ENCODE measurements around the gene DYNAP. TPM values are rescaled to one million over a fixed set of nuclear protein-coding genes. Genes with fewer than 3 reads are reported as not detected.

The DYNAP gene
- total RNA-seq, 1 experiment from 2014 or later: not detected

DNA sequence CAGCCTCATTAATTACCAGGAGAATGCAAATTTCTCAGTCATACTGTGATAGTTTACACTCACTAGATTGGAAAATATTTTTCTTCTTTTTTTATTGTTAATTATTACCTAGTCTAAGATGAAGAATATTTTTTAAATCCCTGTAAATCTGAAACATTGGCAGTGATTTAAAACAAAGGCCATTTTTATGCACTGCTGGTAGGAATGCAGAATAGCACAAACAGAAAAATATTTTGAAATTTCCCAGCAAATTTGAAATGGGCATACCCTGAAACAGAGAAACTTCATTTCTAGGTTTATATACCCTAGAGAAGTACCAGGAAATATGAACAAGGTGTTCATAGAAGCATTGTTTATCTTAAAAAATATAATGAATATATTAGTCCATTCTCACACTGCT, 31.0 kb downstream of the DYNAP start:
- no peak for DNase-seq (ENCODE audit: low read depth)
- in situ Hi-C loops (cut with HindIII; ENCODE audit: low pct_unique_long_range_greater_than_20kb, low sequenced_read_pairs): no loop called here

DNA sequence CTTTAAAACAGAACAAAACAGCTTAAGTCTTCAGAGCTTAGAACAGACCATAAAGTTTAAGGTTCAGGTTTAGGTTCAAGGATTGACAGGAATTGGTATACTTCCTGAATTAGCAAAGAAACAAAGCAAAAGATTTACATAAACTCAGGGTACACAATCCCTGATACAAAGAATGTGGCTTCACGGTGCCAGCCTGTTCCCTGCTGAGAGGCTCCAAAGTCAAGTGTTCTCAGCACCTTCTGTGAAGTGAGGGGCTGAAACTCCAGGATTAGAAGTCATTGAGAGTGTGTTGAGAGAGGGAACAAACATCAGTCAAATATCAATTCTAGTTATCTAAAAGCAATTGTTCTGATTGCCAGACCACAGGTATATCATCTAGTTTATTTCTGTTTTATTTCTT, 35.7 kb downstream of the DYNAP start:
- DNase-seq (ENCODE audit: low read depth): no peak
- in situ Hi-C loops (cut with HindIII; ENCODE audit: low pct_unique_long_range_greater_than_20kb, low sequenced_read_pairs): no loop called here

DNA sequence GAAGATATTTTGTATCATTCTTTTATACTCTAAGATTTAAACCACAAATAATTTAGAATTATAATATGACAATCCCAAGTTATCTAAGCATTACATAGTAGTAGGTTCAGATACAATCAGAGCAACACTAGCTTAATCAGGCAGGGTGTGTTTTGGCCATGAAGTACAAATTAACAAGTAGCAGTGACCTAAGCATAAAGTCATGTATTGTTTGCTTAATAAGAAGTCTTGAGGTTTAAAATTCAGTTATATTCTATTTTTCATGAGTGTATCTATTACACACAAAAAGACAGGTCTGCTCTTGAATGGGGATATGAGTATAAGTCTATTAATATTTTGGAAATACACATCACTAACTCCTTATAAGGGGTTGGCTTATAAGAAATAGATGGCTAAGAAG, 39.9 kb downstream of the DYNAP start:
- in situ Hi-C loops (cut with HindIII; ENCODE audit: low pct_unique_long_range_greater_than_20kb, low sequenced_read_pairs): no loop called here
- DNase-seq (ENCODE audit: low read depth): no peak

DNA sequence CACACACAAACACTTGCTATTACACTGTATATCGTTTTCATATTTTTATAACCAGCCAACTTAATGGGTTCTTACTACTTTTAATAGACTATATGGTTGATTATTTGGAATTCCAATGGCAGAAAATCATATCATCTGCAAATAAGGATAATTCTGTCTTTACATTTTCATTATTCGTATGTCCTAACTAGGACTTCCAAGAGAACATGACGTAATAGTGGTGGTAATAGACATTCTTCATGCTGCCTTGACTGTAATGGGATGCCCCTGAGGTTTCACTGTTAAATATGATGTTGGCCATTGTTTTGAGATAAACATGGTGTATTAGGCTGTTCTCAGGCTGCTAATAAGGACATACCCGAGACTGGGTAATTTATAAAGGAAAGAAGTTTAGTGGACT, 45.2 kb downstream of the DYNAP start:
- in situ Hi-C loops (cut with HindIII; ENCODE audit: low pct_unique_long_range_greater_than_20kb, low sequenced_read_pairs): no loop called here
- DNase-seq (ENCODE audit: low read depth): no peak

DNA sequence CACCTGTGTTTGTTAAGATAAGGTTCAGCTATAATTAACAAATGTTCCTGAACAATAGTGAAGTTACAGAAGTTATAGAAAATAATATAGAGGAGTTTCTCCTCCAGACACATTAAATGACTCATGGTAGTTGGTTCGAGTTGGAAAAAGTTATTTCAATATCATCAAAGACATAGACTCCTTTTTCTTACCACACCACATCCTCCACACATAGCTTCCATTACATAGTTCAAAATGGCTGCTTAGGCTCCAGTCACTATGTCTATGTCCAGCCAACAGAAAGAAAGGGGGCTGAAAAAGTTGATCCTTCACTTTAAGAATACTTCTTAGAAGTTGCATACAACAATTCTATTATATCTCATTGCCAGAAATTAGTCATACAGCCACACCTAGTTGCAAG, 50.7 kb downstream of the DYNAP start:
- no peak for DNase-seq (ENCODE audit: low read depth)
- in situ Hi-C loops (cut with HindIII; ENCODE audit: low pct_unique_long_range_greater_than_20kb, low sequenced_read_pairs): no loop called here

DNA sequence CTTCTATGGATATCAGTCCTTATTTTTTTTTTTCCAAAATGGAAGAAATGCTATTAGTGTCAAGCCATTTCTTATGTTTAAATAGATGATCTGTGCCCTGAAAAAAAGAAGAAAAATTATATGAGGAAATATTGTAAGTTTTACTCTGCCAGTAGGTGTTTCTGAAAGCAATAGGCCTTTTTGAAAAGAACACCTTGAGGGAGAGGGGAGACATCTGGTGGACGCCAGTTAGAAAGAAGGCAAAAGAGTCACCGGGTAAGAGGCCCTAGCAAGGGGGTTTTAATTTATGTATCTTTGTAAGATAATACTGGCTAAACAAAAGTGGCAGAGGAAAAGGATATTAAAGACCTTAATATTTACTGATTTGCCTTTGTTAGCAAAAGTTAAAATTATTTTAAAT, 56.1 kb downstream of the DYNAP start:
- DNase-seq (ENCODE audit: low read depth): peak; percentile 14
- in situ Hi-C loops (cut with HindIII; ENCODE audit: low pct_unique_long_range_greater_than_20kb, low sequenced_read_pairs): no loop called here

Other genes with a start within 250 kb of the DYNAP start
- not detected in 2 replicates for gene STARD6, start 233.4 kb upstream of the DYNAP start, total RNA-seq (2014; rRNA removed; shearing (Covaris generic); ENCODE audit: low replicate concordance)
- gene C18orf54, start 233.3 kb upstream of the DYNAP start, total RNA-seq (2014; rRNA removed; shearing (Covaris generic); ENCODE audit: low replicate concordance): 5.6 and 23.0 TPM in 2 replicates
- gene RAB27B, start 237.2 kb downstream of the DYNAP start, total RNA-seq (2014; rRNA removed; shearing (Covaris generic); ENCODE audit: low replicate concordance): 0.49 and 1.5 TPM in 2 replicates

Data from Caki2 (cell line).